A549 (cell line): Measurements from ENCODE around the gene UBE2G2. TPM values are rescaled to one million over a fixed set of nuclear protein-coding genes. Genes with fewer than 3 reads are reported as not detected.

Source experiments
- ATAC-seq, 2 experiments: fragments of 200-7000 bp in 1 of 2; fragments of >200 bp in 1 of 2; cut with Nextera tagmentation in 1 of 2; cut with Tn5 transposase in 1 of 2; 3 replicates each; pipeline versions ENCODE4 v1.8.0 to v1.9.1; 2018 to 2020; ENCODE audit warnings: mild to moderate bottlenecking in 1 of 2, moderate library complexity in 1 of 2
- CTCF ChIA-PET: fragments of 300-600 bp; sonication (Branson Sonifier 250); formaldehyde crosslinking; extraction: SDS; loops from one replicate; lab custom pipeline; 2021; ENCODE audit warnings: antibody characterized with exemption, inconsistent platforms; lab: Yijun Ruan, JAX
- POLR2A ChIA-PET: fragments of 350-600 bp; formaldehyde crosslinking; extraction: SDS; loops from one replicate; lab custom pipeline; 2021; ENCODE audit warnings: antibody characterized with exemption, inconsistent platforms; lab: Yijun Ruan, JAX
- DNase-seq, 2 experiments: peaks; one replicate each; pipeline versions ENCODE4 v3.0.0 to v3.0.0-alpha.2; 2011 to 2016; ENCODE audit warnings: low read depth in 1 of 2, low spot score in 1 of 2
- FAIRE-seq: peaks from 2 replicates; lab custom pipeline; 2011; peaks lifted over from hg19 to GRCh38; lab: Jason Lieb, UNC
- H3K27ac ChIP-seq, 2 experiments: fragments of >200 bp; sonication (Bioruptor Twin); formaldehyde crosslinking; 3 replicates each; pipeline ENCODE4 v1.5.1; 2016 to 2017
- H3K4me1 ChIP-seq: fragments of >200 bp; sonication (Bioruptor Twin); formaldehyde crosslinking; 3 replicates; pipeline ENCODE4 v1.6.1; 2016
- H3K4me2 ChIP-seq: fragments of >200 bp; sonication (Bioruptor Twin); formaldehyde crosslinking; 3 replicates; pipeline ENCODE4 v1.6.1; 2016
- H3K4me3 ChIP-seq: fragments of >200 bp; sonication (Bioruptor Twin); formaldehyde crosslinking; 3 replicates; pipeline ENCODE4 v1.5.1; 2016
- H3K9me3 ChIP-seq: fragments of >200 bp; sonication (Bioruptor Twin); formaldehyde crosslinking; 3 replicates; pipeline ENCODE4 v1.6.1; 2016
- CHD2 ChIP-seq: fragments of 150-350 bp; IDR thresholded peaks from 2 replicates; pipeline ENCODE4 v1.6.1; 2014; ENCODE audit warnings: low read length; ENCODE audit not compliant: partially characterized antibody
- CHD4 ChIP-seq: fragments of 200-600 bp; sonication (generic); IDR thresholded peaks from 2 replicates; pipeline ENCODE4 v1.6.1; 2016; ENCODE audit warnings: antibody characterized with exemption, mild to moderate bottlenecking, borderline replicate concordance
- EP300 ChIP-seq, 2 experiments: fragments of >200 bp; sonication (Bioruptor Twin); formaldehyde crosslinking; IDR thresholded peaks; 2 replicates in 1 of 2; 3 replicates in 1 of 2; pipeline ENCODE4 v1.6.1; 2016 to 2017
- FOSL2 ChIP-seq, 2 experiments: fragments of 450-650 bp in 1 of 2; fragments of >200 bp in 1 of 2; sonication (Bioruptor Twin) in 1 of 2; formaldehyde crosslinking; IDR thresholded peaks; 2 replicates each; pipeline versions ENCODE4 v1.5.0 to v1.6.1; 2016 to 2020; ENCODE audit warnings: mild to moderate bottlenecking in 1 of 2, moderate library complexity in 1 of 2
- FOXS1 ChIP-seq: fragments of 250-450 bp; sonication (Bioruptor Pico); IDR thresholded peaks from 2 replicates; pipeline ENCODE4 v1.5.0; 2020; ENCODE audit warnings: mild to moderate bottlenecking, moderate library complexity
- HDAC2 ChIP-seq: fragments of 200-600 bp; sonication (generic); IDR thresholded peaks from 2 replicates; pipeline ENCODE4 v1.6.1; 2016
- HES2 ChIP-seq: fragments of >200 bp; sonication (Bioruptor Twin); formaldehyde crosslinking; IDR thresholded peaks from 2 replicates; pipeline ENCODE4 v1.6.1; 2016
- JUNB ChIP-seq: fragments of >200 bp; sonication (Bioruptor Twin); formaldehyde crosslinking; IDR thresholded peaks from 2 replicates; pipeline ENCODE4 v1.6.1; 2016
- KDM1A ChIP-seq: fragments of 200-600 bp; sonication (generic); IDR thresholded peaks from 2 replicates; pipeline ENCODE4 v1.6.1; 2016; ENCODE audit warnings: low read depth, mild to moderate bottlenecking
- KDM5A ChIP-seq: fragments of 200-600 bp; sonication (generic); IDR thresholded peaks from 2 replicates; pipeline ENCODE4 v1.6.1; 2016; ENCODE audit warnings: antibody characterized with exemption, mild to moderate bottlenecking
- NFE2L2 ChIP-seq: fragments of 150-350 bp; conservative IDR thresholded peaks from 2 replicates; pipeline ENCODE4 v1.6.1; 2014; ENCODE audit warnings: low read length
- POLR2AphosphoS2 ChIP-seq: conservative IDR thresholded peaks from 2 replicates; pipeline ENCODE4 v1.6.1; 2012; ENCODE audit warnings: low read length, improper control_type of control experiment, inconsistent platforms
- RAD21 ChIP-seq, 2 experiments: fragments of >200 bp in 1 of 2; sonication (Bioruptor Twin) in 1 of 2; formaldehyde crosslinking in 1 of 2; IDR thresholded peaks in 1 of 2; conservative IDR thresholded peaks in 1 of 2; 2 replicates in 1 of 2; 3 replicates in 1 of 2; pipeline ENCODE4 v1.6.1; 2012 to 2018; ENCODE audit warnings: inconsistent platforms in 1 of 2
- RFX5 ChIP-seq: fragments of 450-650 bp; IDR thresholded peaks from 2 replicates; pipeline ENCODE4 v1.7.1; 2014; ENCODE audit warnings: antibody characterized with exemption, mild to moderate bottlenecking, moderate library complexity
- RNF2 ChIP-seq: fragments of 200-600 bp; sonication (generic); IDR thresholded peaks from 2 replicates; pipeline ENCODE4 v1.6.1; 2016; ENCODE audit warnings: low read depth, mild to moderate bottlenecking, antibody characterized with exemption, moderate library complexity, borderline replicate concordance
- SMC3 ChIP-seq: fragments of >200 bp; sonication (Bioruptor Twin); formaldehyde crosslinking; IDR thresholded peaks from 3 replicates; pipeline ENCODE4 v1.6.1; 2018; ENCODE audit warnings: inconsistent platforms
- TP53 ChIP-seq: fragments of 250-450 bp; sonication (Bioruptor Pico); IDR thresholded peaks from 2 replicates; pipeline ENCODE4 v1.5.0; 2021; ENCODE audit warnings: mild to moderate bottlenecking, moderate library complexity
- WGBS: methylation state at CpG from one replicate; pipeline ENCODE4 v1.1.6; 2017; ENCODE audit errors: missing lambda C conversion rate; 5-methylcytosine and 5-hydroxymethylcytosine counted together
- polyA plus RNA-seq, 4 experiments: library from polyadenylated mRNA; depleted of rRNA in 3 of 4; stranded (reverse); fragments of >200 nt; fragmentation: RNase III in 1 of 4; extraction: RNeasy Plus Mini Kit Qiagen cat#74134 plus additional on column Dnase treatment in 1 of 4; gene quantifications; 2 replicates in 3 of 4; 3 replicates in 1 of 4; pipeline ENCODE4 v1.2.3, GENCODE V29; 2011 to 2017
- TF ChIP-seq, protein P1 (sequence below): fragments of 200-600 bp; sonication (generic); IDR thresholded peaks from 2 replicates; pipeline ENCODE4 v1.6.1; 2016; ENCODE audit warnings: antibody characterized with exemption, mild to moderate bottlenecking, moderate library complexity
- TF ChIP-seq, protein P2 (sequence below): fragments of 250-450 bp; sonication (Bioruptor Pico); IDR thresholded peaks from 2 replicates; pipeline ENCODE4 v1.5.0; 2021; ENCODE audit warnings: mild to moderate bottlenecking, moderate library complexity, borderline replicate concordance

Gene UBE2G2
- polyA plus RNA-seq, 2 of the 4 experiments (the other 2 are of a cell fraction) = 56.9 to 68.2 TPM

DNA sequence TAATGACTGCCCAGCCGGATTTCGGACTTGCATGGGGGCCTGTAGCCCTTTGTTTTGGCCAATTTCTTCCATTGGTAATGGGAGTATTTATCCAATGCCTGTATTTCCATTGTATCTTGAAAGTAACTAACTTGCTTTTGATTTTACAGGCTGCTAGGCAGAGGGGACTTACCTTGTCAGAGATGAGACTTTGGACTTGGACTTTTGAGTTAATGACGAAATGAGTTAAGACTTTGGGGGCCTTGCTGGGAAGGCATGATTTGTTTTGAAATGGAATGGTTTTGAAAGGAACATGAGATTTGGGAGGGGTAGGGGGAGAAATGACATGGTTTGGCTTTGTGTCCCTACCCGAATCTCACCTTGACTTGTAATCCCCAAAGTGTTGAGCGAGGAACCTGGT lies 9.6 kb downstream of the UBE2G2 start:
- TF ChIP-seq TP53 (CRISPR knock-in tag) = no peak
- no peak for TF ChIP-seq RNF2
- no peak for TF ChIP-seq SMC3
- TF ChIP-seq NFE2L2 = no peak
- no peak for TF ChIP-seq KDM5A
- TF ChIP-seq HES2 = no peak
- TF ChIP-seq, protein P1, sequence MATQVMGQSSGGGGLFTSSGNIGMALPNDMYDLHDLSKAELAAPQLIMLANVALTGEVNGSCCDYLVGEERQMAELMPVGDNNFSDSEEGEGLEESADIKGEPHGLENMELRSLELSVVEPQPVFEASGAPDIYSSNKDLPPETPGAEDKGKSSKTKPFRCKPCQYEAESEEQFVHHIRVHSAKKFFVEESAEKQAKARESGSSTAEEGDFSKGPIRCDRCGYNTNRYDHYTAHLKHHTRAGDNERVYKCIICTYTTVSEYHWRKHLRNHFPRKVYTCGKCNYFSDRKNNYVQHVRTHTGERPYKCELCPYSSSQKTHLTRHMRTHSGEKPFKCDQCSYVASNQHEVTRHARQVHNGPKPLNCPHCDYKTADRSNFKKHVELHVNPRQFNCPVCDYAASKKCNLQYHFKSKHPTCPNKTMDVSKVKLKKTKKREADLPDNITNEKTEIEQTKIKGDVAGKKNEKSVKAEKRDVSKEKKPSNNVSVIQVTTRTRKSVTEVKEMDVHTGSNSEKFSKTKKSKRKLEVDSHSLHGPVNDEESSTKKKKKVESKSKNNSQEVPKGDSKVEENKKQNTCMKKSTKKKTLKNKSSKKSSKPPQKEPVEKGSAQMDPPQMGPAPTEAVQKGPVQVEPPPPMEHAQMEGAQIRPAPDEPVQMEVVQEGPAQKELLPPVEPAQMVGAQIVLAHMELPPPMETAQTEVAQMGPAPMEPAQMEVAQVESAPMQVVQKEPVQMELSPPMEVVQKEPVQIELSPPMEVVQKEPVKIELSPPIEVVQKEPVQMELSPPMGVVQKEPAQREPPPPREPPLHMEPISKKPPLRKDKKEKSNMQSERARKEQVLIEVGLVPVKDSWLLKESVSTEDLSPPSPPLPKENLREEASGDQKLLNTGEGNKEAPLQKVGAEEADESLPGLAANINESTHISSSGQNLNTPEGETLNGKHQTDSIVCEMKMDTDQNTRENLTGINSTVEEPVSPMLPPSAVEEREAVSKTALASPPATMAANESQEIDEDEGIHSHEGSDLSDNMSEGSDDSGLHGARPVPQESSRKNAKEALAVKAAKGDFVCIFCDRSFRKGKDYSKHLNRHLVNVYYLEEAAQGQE = no peak
- TF ChIP-seq, protein P2, sequence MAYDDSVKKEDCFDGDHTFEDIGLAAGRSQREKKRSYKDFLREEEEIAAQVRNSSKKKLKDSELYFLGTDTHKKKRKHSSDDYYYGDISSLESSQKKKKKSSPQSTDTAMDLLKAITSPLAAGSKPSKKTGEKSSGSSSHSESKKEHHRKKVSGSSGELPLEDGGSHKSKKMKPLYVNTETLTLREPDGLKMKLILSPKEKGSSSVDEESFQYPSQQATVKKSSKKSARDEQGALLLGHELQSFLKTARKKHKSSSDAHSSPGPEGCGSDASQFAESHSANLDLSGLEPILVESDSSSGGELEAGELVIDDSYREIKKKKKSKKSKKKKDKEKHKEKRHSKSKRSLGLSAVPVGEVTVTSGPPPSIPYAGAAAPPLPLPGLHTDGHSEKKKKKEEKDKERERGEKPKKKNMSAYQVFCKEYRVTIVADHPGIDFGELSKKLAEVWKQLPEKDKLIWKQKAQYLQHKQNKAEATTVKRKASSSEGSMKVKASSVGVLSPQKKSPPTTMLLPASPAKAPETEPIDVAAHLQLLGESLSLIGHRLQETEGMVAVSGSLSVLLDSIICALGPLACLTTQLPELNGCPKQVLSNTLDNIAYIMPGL (CRISPR knock-in tag) = no peak
- H3K4me1 ChIP-seq = no peaks in the 10 kb centered on the region
- no peak for DNase-seq
- no peak for FAIRE-seq
- no peaks in the 10 kb centered on the region for H3K9me3 ChIP-seq
- no peak overlapping the region for H3K4me2 ChIP-seq
- WGBS = 97% methylated on average over 5 of the region's 5 CpGs
- H3K4me3 ChIP-seq = no peak overlapping the region
- ATAC-seq = no peak
- POLR2A ChIA-PET = no interaction called here
- CTCF ChIA-PET = no interaction called here
- H3K27ac ChIP-seq = no peak overlapping the region

DNA sequence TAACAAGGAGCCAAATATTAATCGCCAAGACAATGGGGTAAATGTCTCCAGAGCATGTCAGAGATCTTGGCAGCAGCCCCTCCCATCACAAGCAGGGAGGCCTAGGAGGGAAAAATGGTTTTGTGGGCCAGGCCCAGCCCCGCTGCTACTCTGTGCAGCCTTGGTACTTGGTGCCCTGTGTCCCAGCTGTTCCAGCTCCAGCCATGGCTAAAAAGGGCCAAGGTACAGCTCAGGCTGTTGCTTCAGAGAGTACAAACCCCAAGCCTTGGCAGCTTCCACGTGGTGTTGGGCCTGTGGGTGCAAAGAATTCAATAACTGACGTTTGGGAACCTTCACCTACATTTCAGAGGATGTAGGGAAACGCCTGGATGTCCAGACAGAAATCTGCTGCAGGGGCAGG lies 10.4 kb downstream of the UBE2G2 start:
- no peak for ATAC-seq
- no peak for TF ChIP-seq HDAC2
- TF ChIP-seq KDM1A = no peak
- no peak for TF ChIP-seq HES2
- TF ChIP-seq POLR2AphosphoS2 = no peak
- TF ChIP-seq CHD4 = no peak
- no peak for TF ChIP-seq RFX5
- TF ChIP-seq EP300 (IDR thresholded peaks at IDR 0.05) = no peak
- no peak for TF ChIP-seq JUNB
- no peak for TF ChIP-seq FOSL2 (IDR thresholded peaks at IDR 0.05)
- no peak for TF ChIP-seq FOSL2 (CRISPR knock-in tag; IDR thresholded peaks at IDR 0.05)
- no peak for TF ChIP-seq CHD2
- TF ChIP-seq RAD21 (conservative IDR thresholded peaks at IDR 0.05 in 1 of 2, IDR thresholded peaks at IDR 0.05 in 1 of 2) = no peak
- no peak for FAIRE-seq
- H3K9me3 ChIP-seq = no peaks in the 10 kb centered on the region
- H3K4me1 ChIP-seq = no peaks in the 10 kb centered on the region
- H3K4me3 ChIP-seq = no peak overlapping the region
- WGBS = 93% methylated on average over 5 of the region's 5 CpGs
- no peak overlapping the region for H3K4me2 ChIP-seq
- no peak overlapping the region for H3K27ac ChIP-seq
- CTCF ChIA-PET = no interaction called here
- POLR2A ChIA-PET = no interaction called here
- DNase-seq = no peak

DNA sequence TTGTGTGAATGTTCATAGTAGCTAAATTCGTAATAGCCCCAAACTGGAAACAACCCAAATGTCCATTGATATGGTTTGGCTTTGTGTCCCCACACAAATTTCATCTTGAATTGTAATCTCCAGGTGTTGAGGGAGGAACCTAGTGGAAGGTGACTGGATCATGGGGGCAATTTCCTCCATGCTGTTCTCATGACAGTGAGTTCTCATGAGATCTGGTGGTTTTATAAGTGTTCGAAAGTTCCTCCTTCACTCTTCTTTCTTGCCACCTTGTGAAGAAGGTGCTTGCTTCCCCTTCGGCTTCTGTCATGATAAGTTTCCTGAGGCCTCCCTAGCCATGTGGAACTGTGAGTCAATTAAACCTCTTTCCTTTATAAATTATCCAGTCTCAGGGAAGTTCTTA lies 11.3 kb downstream of the UBE2G2 start:
- H3K4me3 ChIP-seq = no peak overlapping the region
- DNase-seq = no peak
- no peaks in the 10 kb centered on the region for H3K4me1 ChIP-seq
- CTCF ChIA-PET = interaction anchor here (1.0 kb wide), 1 partner anchor 280 kb away, joined by 5 read pairs; no protein-coding TSS in a partner anchor
- no peaks in the 10 kb centered on the region for H3K9me3 ChIP-seq
- no peak for FAIRE-seq
- ATAC-seq = no peak
- TF ChIP-seq FOXS1 (CRISPR knock-in tag) = no peak
- TF ChIP-seq, all 56 proteins: peak for 0
- no peak overlapping the region for H3K4me2 ChIP-seq
- H3K27ac ChIP-seq = no peak overlapping the region
- POLR2A ChIA-PET = no interaction called here
- 90% methylated on average over 3 of the region's 3 CpGs for WGBS
